ENCODE results near the gene C10orf53.

The C10orf53 gene, protein sequence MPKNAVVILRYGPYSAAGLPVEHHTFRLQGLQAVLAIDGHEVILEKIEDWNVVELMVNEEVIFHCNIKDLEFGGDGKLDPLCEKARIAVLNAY

DNA sequence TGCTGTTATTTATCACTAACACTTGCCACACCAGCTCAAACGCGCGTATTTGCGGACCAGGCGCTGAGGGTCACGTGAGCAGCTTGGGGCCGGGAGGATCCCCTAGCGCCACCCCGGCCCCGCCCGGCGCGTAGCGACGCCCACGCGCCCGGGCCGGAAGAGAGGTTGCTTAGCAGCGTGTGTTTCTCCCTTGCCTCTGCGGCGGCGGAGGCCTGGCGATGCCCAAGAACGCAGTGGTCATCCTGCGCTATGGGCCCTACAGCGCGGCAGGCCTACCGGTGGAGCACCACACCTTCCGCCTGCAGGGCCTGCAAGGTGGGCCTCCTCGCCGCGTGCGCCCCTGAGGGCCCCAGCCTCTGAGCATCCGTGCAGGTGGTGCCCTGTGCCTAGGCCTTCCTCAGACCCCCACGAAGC is at the start of gene C10orf53:
C10orf53 (plus strand) TSS at position 172 of the 414 bp plus-strand sequence; CDS start at position 219, 47 bp downstream.
- DNase-seq (ENCODE audit: low read depth, low spot score): no peak

DNA sequence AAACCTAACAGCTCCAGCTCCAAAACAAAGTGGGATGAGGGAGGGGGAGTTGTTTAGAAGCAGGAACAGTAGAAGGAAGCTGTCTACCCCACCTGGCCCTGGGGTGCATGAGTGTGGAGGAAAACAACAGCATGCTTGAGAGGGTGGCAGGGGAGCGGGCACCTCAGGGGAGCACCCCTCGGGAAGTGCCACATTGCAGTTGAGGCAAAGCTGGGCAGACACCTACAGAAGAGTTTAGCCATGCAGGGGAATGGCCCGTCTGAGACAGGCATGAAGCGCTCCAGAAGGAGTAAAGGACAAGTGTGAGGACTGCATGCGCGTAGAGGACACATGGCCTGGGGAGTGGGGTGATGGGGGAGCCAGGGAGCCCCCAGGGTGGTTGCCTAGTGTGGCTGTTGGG is 47.5 kb upstream of the C10orf53 start:
- DNase-seq (ENCODE audit: low read depth, low spot score): no peak

DNA sequence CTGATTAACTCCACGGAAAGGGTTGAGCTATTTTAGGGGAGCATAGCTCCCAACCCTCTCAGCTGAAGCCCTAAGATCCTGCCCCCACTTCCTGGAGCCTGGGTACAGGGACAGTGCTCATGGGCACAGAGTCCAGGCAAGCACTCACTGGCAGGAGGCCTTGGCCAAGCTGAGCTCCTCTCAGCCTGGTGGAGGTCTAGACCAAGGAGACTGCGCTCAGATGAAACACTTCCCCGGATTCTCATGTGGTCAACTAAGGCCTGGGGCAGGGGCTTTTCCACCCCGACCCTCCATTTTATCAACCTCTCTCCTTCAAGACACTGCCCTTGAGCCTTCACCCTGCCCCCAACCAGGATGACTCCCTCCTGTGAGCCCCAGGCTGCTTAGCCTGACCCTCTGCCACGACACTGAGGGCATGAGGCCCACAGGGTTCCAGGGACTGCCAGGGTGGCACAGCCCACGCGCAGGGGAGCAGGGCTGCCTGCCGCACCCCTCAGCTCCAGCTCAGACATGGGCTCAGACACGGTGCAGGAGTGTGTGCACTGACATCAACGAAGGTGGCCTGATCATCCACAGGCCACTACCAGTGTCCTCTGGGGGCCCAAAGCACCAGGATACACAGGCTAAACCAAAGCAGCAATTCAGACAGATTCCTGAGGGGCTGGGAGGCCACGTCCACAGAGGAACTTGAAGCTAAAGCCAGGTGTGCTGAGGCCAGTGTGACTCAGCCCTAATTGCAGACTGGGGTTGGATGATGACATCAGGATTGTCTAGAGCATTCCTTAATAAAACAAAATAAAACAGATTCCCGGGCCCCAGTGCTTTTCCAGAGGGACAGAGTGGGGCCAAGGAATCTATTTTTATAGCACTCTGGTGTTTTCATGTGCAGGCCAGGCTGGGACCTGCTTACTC is 46.8 kb upstream of the C10orf53 start:
- no peak for DNase-seq (ENCODE audit: low read depth, low spot score)

DNA sequence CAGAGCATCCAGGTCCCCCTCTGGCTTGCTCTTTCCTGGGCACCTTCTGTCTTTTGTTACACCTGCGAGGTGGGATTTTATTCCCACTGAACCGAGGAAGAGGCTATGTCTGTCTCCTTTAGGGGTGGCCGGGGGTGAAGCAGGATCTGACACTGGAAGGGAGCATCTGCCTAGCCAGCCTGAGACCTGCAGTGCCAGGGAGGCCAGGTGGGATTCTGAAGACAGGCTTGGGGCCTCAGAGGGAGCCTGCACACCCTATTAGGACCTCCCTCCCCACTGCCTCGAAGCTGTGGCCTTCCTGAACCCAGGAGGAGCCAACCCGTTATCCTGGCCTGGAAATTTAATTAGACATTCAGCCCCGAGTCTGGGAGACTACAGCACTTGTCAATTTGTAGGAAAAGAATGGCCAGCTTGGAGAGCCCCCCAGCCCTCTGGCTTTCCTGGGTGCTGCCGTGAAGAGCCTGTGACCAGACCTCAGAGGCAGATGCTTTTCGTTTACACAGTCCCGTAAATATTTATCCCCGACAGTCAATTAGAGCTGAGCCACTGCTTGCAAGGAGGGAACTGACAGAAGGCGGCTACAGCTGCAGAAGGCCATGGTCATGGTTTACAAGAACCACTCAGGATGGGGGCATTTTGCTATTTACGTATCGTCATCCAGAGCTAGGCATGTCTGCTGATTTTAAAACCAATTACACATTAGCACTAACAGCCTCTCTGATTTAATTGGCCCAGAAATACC is 46.0 kb upstream of the C10orf53 start:
- no peak for DNase-seq (ENCODE audit: low read depth, low spot score)

DNA sequence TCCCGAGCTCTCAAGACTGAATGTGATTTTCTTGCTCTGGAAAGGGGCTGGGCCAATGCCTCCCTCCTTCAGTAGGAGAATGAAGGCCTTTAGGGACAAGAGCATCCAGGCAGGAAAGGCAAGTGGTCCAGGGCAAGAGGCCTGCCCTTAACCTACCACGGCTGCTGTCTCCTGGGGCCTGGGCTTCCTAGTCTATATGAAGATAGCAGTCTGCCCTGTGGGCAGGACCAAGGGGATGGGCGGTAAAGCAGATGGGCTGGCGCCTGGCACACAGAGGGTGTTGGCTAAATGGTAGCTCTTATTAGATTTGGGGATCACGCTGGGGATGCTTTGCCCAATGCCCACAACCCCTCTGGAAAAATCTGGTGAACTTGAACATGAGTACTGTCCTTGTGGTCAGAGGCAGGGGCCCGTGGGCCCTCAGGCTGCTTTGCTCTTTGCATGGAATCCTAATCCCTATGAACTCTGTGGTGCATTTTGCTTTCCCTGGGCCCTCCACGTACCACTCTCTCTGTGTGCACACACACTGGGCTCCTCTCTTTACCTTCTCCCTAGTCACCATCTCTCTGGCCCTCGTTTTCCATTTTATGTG is 45.3 kb upstream of the C10orf53 start:
- no peak for DNase-seq (ENCODE audit: low read depth, low spot score)

DNA sequence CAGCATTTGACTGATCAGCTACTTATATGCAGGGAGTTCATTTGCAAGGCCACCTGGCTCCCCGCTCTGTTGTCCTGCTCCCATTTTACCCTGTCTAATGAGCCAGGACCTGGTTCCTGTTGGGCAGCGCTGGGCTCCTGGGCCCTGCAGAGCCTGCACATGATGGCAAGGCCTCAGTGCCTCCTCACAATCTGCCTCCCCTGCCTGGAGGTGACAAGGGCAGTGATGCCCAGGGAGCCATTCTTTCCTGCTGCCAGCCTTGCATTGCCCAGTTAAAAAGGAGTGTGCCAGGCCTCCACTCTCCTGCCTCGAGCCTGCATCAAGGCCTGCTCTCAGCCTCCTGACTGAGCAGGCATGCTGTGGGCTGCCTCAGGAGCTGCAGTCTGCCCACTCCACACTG is 37.1 kb upstream of the C10orf53 start:
- no peak for DNase-seq (ENCODE audit: low read depth, low spot score)

DNA sequence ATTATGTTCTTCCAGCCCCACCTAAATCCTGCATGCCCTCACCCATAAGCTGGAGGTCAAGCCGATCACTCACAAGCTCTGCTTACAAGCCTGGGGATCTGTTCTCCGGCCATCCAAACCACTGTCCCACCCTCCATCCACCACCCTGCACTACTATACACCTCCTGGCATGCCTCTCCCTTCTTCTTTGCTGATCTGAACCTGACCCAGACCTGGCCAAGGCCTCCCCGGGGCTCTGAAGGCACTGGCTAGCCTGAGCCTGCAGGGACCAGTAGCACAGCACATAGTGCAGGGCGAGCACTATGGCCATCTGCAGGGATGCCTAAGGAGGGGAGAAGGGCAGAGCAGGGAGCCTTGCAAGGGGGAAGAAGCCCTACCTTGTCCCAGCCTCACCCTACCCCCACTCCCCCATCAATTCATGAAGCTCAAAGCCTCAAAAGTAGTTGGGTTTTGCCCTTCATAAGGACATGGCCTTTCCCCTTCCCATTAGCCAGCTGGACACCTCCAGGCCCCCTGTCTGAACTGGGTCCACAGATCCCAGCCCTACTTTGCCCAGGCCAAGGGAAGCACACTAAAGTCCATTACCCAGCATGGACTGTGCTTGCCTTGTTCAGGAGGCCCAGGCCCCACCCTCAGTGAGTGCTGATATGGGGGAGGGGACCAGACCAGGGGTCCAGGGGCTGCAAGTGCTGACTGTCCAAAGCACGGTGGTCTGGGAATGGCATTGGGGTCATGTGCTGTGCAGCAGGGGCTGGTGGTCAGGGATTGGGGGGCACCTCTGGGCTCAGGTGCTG is 36.0 kb upstream of the C10orf53 start:
- no peak for DNase-seq (ENCODE audit: low read depth, low spot score)

DNA sequence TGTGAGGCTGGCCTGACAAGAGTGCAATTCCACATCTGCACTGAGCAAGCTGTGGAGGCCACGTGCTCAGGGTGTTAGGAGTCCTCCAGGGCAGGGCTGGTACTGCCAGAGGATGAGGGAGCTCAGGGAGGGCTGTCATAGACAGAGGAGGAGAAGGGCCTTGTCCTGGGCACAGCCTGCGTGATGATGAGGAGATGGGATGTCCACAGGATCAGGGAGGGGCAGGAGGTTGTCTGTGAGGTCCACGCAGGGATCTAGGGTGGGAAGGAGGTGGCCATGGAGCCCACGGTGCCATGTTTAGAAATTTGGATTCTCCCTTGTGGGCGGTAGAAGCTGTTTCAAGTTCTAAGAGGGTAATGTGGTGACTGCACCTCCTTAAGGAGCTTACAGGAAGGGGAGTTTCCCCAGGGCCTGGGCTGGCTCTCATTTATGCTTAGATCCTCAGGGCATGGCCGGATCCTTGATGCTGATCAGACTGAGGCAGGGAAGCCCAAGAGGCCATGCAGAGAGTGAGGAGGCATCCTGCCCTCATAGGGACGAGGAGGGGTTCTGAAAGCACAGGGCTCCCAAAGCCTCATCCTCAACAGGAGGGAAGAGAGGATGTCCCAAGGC is 35.3 kb upstream of the C10orf53 start:
- DNase-seq (ENCODE audit: low read depth, low spot score): no peak

DNA sequence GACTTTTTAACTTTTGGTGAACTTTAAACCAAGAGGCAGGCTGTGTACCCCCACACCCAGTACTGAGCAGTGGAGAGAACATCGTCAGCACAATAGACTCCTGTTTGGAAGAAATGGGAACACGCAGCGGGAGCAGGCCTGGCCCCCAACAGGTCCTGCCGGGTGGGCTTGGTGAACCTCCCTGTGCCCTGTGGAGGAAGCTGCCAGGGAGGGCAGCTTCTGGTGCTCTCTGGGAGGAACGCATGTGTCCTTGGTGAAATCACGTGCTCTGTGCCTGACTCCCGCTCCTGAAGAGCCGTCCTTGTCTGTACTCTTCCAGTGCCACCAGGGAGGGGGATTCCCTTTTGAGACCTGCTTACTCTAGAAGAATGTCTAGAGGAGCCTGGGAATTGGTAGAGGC is 34.0 kb upstream of the C10orf53 start:
- no peak for DNase-seq (ENCODE audit: low read depth, low spot score)

DNA sequence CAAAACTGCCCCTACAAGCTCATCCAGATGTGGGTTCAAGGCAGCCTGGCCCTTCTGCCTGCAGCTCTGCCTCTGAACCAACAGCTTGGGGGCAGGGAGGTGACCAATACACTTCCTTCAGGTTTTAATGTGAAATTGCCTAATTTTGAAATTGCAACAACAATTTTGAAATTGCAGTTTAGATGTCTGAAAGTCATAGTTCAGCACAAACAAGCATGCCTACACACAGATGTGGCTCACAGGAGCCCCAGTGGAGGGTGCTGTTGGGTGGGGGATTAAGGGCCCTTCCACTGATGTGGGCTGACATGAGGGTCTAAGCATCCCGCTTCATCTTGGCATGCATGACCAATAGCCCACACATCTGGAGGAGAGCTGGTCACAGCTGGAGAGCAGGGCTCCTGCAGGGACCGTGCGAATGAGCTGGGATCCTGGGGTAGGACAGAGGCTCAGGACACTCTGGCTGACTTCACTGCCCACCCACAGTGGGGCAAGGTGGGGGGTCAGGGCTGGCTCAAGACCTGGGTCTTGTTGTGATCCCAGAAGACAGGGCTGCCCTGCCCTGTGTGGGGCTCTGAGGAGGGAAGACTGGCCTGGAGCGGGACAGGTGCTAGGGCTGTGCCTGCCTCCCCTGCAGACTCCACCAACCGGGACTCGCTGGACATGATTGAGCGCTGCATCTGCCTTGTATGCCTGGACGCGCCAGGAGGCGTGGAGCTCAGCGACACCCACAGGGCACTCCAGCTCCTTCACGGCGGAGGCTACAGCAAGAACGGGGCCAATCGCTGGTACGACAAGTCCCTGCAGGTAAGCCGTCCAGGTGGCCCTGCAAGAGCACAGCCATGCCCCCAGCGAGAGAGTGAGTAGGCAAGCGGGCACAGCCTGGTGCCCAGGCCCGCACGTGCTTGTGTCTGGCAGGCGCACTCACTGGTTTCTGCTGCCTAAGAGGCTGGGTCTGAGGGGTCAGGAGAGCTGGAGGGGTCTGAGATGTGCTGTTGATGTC is 33.3 kb upstream of the C10orf53 start:
- DNase-seq (ENCODE audit: low read depth, low spot score): no peak

DNA sequence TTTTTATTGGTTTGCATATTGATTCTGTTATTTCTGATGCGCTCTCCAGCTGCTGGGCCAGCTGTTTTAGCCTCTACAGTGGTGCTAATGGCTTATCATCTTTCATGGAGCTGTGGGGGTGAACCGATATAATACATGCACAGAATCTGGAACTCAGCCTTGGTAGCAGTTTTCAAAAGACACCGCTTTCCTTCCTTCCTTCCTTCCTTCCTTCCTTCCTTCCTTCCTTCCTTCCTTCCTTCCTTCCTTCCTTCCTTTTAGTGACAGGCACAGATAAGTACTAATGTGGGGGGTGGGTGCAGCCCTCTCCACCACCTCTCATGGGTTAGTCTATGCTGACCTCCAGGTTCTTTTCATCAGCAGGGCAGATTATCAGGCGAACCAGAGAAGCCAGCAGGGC is 31.9 kb upstream of the C10orf53 start:
- DNase-seq (ENCODE audit: low read depth, low spot score): no peak

DNA sequence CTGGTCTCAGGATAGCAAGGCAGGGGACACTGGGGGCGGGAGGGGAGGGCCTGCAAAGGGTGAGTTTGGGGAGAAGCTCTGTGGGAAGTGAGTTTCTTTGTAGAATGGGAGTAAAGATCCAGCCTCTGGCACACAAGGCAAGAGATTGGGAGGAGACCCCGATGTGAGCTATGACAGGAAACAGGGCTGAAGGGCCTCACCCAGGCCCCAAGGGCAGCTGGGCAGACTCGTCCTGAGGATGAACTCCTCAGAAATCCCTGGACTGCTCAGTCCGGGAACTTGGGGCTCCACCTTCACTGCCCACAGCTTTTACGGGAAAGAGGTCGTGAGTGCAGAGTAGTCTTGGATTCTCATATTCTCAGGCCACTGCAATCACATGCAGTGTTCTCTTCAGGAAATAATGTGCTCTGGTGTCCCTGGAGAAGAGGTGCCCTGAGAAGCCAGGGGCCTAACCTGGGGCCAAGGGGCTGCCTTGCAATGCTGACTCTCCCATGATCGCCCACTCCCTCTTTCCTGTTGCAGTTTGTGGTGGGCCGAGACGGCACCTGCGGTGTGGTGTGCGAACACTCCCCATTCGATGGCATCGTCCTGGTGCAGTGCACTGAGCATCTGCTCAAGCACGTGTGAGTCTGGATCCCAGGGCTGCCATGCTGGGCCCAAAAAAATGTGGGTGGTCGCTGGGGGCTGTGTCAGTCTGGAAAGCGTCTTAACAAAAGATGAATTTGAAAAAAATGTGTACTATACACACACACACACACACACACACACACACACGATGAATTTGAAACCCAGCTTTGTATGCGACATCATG is 31.3 kb upstream of the C10orf53 start:
- DNase-seq (ENCODE audit: low read depth, low spot score): no peak

DNA sequence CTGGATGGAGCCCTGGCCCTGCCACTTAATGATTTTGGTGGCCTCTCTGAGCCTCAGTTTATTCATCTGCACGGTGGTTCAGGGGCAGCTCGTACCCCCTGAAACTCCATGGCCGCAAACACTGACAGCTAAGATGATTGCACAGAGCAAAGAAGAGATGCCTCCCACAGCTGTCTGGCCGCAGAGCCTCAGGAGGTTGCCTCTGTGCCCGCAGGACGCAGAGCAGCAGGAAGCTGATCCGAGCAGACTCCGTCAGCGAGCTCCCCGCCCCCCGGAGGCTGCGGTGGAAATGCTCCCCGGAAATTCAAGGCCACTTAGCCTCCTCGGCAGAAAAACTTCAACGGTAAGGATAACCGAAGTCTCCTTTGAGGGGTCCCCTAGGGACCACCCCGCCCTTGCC is 30.2 kb upstream of the C10orf53 start:
- no peak for DNase-seq (ENCODE audit: low read depth, low spot score)

DNA sequence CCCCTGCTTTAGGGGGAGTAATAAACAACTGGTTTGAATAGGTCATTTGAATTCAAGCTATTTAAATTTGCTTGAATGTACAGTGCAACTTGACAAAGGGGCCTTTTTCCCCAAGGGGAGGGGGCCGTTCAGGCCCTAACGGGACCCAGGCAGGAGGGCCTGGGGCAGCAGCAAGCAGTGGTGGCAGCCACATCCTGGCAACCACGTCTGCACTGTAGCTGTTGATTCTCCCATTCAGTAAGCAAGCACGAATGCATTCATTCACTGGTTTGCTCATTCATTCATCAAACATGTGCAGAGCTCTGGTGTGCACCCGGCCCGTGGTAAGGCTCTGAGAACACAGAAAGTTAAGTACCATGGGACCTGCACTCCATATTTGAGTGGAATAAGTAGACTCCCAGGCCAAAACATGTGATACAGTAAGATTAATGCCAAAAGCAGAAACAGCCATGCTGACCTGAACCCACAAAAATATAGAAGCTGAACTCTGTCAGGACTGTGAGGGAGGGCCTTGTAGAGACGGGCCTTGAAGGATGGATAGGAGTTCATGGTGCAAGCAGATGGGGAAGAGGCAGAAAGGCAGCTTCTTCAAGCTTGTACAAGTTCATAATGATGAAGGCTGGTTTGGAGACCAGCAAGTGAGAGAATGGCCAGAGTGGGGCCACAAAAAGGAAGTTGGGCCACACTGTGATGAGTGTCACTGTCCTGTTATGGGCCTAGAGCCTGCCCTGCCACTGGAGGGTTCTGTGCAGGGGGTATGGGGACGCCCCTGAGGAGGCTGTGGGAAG is 29.3 kb upstream of the C10orf53 start:
- DNase-seq (ENCODE audit: low read depth, low spot score): no peak

DNA sequence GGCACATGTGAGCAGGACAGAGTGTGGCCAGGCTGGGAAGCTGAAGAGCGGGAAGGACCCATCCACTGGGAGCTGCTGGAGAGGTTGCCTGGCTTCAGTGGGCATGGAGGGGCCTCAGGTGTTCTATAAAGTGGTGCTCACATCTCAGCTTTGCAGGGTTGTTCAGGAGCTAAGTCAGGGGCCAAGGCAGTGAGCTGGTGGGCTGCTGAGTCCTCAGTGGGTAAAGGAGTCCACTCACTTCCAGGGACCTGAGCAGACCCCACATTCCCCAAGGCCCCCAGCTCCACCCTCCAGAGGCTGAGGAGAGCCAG is 28.8 kb upstream of the C10orf53 start:
- no peak for DNase-seq (ENCODE audit: low read depth, low spot score)

DNA sequence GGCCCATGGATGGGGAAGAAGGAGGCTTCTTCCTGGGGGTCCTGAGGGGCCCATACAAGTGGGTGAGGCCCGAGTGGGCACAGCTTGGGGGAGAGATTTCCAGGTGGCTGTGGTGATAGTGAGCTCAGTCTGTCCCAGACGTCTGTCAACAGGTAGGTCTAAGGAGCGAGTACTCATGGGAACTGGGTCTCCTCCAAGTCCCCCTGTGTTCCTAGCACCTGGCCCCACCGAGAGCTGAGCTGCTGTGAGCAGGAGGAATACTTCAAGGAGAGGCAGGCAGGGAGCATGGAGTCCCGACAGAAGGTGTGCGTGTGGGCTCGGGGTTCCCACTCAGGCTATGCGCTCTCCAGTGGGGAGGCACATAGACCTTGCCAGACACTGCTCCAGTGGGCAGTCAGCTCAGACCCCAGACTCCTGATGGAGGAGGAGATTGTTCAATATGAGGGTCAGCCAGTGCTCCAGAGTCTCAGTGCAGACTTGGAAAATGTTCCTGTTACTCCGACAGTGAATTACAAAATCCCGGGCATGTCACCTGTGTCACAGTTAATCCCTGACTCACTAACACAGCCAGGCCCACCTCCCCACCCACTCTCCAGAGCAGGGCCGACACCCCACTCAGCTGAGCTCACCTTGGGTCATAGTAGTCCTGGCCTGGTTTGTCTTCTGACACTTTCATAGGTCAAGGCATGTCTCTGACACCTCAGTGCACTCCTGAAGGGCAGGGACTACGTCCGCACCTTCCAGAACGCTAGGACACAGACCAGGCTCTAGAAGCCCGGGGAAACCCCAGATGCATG is 28.2 kb upstream of the C10orf53 start:
- no peak for DNase-seq (ENCODE audit: low read depth, low spot score)

DNA sequence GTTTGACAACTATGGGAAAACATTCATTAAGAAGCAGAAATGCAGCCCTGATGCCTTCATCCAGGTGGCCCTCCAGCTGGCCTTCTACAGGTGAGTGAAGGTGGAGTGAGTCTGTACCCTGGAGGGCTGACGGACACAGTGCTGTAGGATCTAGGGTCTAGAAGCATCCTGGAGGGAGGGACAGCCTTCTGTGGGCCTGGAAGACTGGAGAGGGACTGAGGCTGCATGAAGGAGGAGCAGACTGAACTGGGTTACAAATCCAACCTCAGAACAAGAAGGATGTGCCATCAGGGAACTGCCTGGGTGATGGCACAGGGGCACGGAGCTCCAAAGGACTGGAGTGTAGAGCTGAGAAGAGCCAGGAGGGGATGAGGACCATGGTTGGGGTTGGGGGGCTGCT is 27.5 kb upstream of the C10orf53 start:
- DNase-seq (ENCODE audit: low read depth, low spot score): no peak
